Mammary epithelial cell (primary cell): ENCODE data around the gene TMBIM1.

Experiments
- CTCF ChIP-seq, 2 donors: IDR thresholded peaks in 1 of 2; conservative IDR thresholded peaks in 1 of 2; 2 replicates each; pipeline ENCODE4 v1.5.1; 2011 to 2012; ENCODE audit warnings: inconsistent platforms in 2 of 2, low read length in 2 of 2, mild to moderate bottlenecking in 2 of 2, control low read depth in 1 of 2, low read depth in 1 of 2; ENCODE audit not compliant: insufficient read depth in 1 of 2; ENCODE audit errors: extremely low read depth in 1 of 2
- EZH2 ChIP-seq: IDR thresholded peaks from 2 replicates; pipeline ENCODE4 v1.6.1; 2012; ENCODE audit warnings: low read length, inconsistent platforms, borderline replicate concordance

GRCh38 chr2:218315397-218315796 lies 23.1 kb upstream of the TMBIM1 start:
- no peak for TF ChIP-seq CTCF (conservative IDR thresholded peaks at IDR 0.05 in 1 of 2, IDR thresholded peaks at IDR 0.05 in 1 of 2; ENCODE audit: extremely low read depth in 1 of 2, insufficient read depth in 1 of 2, low read depth in 1 of 2, low read length in 2 of 2)
- no peak for TF ChIP-seq EZH2
